Thyroid gland (tissue), 4 donors: ENCODE data around the gene B4GALNT3.

ENCODE experiments used
- POLR2A ChIP-seq, 2 donors: fragments of 450-650 bp; IDR thresholded peaks; one replicate each; pipeline ENCODE4 v1.6.1; 2017; ENCODE audit warnings: antibody characterized with exemption in 2 of 2, mild to moderate bottlenecking in 2 of 2, moderate library complexity in 1 of 2
- TF ChIP-seq, protein P1 (sequence below), 6 experiments: fragments of 200-600 bp in 3 of 6; fragments of 450-650 bp in 3 of 6; sonication (generic) in 3 of 6; IDR thresholded peaks; one replicate each; pipeline ENCODE4 v1.5.1; 2016 to 2019; ENCODE audit warnings: antibody characterized with exemption in 6 of 6, mild to moderate bottlenecking in 2 of 6, inconsistent platforms in 1 of 6, moderate library complexity in 1 of 6

DNA sequence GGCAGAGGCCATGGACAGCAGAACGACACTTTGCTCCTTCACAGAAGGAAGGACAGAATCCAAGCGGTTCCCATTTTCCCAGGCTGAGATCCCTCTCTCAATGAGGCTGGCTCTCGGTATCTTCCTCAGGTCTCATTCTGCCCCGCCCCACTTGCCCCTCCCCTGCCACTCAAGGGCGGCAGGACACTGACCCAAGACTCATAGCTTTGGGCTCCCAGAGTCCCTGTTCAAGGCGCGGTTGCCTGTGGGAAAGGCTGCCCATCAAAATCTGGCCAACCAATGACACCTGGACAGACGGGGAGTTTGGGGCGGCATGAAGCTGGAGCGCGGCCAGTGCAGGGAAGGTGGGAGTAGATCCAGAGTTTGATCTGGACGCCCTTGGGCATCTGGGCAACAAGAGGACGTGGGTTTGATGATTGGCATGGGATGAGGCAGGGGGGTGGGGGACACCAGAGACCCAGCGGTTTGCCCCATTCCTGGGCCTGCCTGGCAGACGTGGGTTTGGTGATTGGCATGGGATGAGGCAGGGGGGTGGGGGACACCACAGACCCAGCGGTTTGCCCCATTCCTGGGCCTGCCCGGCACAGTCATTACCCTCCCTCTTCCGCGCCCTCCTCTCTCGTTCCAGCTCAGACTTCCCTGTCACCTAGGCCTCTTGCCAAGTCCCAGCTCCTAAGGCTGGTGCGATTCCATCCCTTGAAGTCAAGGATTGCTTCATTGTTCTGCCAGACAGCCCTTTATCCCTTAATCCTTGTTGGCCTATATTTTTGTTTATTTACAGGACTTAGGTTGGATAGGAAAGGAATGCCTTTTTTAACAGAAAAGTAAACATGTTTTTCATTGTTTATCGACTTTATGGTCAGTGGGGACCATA is 111.4 kb downstream of the B4GALNT3 start:
- TF ChIP-seq, protein P1, sequence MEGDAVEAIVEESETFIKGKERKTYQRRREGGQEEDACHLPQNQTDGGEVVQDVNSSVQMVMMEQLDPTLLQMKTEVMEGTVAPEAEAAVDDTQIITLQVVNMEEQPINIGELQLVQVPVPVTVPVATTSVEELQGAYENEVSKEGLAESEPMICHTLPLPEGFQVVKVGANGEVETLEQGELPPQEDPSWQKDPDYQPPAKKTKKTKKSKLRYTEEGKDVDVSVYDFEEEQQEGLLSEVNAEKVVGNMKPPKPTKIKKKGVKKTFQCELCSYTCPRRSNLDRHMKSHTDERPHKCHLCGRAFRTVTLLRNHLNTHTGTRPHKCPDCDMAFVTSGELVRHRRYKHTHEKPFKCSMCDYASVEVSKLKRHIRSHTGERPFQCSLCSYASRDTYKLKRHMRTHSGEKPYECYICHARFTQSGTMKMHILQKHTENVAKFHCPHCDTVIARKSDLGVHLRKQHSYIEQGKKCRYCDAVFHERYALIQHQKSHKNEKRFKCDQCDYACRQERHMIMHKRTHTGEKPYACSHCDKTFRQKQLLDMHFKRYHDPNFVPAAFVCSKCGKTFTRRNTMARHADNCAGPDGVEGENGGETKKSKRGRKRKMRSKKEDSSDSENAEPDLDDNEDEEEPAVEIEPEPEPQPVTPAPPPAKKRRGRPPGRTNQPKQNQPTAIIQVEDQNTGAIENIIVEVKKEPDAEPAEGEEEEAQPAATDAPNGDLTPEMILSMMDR (IDR thresholded peaks at IDR 0.05): no peak
- no peak for TF ChIP-seq POLR2A (IDR thresholded peaks at IDR 0.05)
